ENCODE measurements around the gene FOXL3. TPM values are rescaled to one million over a fixed set of nuclear protein-coding genes. Genes with fewer than 3 reads are reported as not detected.

The FOXL3 gene
- polyA plus RNA-seq, 2 of the 4 experiments (the other 2 are of a cell fraction): not detected

DNA sequence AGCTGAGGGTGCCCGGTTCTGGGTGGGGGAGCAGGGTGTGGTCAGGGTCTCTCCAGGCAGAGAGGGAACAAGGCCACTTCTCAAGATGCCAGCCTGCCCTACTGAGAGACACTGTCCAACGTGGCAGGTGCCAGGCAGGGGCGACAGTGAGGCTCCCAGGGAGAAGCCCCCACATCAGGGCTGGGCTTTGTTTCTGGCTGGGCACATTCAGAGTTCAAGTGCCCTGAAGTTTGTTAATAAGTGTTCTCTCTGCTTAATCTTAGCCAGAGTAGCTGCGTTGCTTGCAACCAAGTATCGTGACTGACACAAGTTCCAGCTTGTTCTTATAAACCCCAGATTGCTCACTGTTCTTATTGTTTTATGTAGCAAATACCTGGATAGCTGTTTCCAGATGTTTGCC, 21.8 kb downstream of the FOXL3 start:
- ATAC-seq (peak in 1 of 2 experiments; percentile 67; a peak in 3 of 6 replicates), DNase-seq (ENCODE audit: low read depth in 1 of 2, low spot score in 1 of 2) (no peak), FAIRE-seq (no peak)
- no peak overlapping the region for H3K4me3 ChIP-seq
- H3K9me3 ChIP-seq: peaks cover 44% of the 10 kb centered on the region
- ChIA-PET CTCF (interaction anchor here (0.8 to 1.0 kb wide), 2 partner anchors 10 to 562 kb away, joined by 3 read pairs; no protein-coding TSS in a partner anchor), POLR2A (no interaction called here)
- H3K4me2 ChIP-seq: no peak overlapping the region
- H3K27ac ChIP-seq: no peak overlapping the region
- TF ChIP-seq HOXB13 (CRISPR knock-in tag; IDR thresholded peaks at IDR 0.05; ENCODE audit: low read depth) (no peak), ZFP36 (IDR thresholded peaks at IDR 0.05; ENCODE audit: borderline replicate concordance, partially characterized antibody) (no peak), HDAC2 (IDR thresholded peaks at IDR 0.05) (no peak), RNF2 (IDR thresholded peaks at IDR 0.05; ENCODE audit: borderline replicate concordance, low read depth) (no peak), MAZ (IDR thresholded peaks at IDR 0.05; ENCODE audit: borderline replicate concordance, low read depth, low read length) (no peak), RARB (CRISPR knock-in tag; IDR thresholded peaks at IDR 0.05) (no peak)
- TF ChIP-seq, protein P1, sequence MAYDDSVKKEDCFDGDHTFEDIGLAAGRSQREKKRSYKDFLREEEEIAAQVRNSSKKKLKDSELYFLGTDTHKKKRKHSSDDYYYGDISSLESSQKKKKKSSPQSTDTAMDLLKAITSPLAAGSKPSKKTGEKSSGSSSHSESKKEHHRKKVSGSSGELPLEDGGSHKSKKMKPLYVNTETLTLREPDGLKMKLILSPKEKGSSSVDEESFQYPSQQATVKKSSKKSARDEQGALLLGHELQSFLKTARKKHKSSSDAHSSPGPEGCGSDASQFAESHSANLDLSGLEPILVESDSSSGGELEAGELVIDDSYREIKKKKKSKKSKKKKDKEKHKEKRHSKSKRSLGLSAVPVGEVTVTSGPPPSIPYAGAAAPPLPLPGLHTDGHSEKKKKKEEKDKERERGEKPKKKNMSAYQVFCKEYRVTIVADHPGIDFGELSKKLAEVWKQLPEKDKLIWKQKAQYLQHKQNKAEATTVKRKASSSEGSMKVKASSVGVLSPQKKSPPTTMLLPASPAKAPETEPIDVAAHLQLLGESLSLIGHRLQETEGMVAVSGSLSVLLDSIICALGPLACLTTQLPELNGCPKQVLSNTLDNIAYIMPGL (CRISPR knock-in tag; IDR thresholded peaks at IDR 0.05; ENCODE audit: borderline replicate concordance): no peak
- TF ChIP-seq, protein P2, sequence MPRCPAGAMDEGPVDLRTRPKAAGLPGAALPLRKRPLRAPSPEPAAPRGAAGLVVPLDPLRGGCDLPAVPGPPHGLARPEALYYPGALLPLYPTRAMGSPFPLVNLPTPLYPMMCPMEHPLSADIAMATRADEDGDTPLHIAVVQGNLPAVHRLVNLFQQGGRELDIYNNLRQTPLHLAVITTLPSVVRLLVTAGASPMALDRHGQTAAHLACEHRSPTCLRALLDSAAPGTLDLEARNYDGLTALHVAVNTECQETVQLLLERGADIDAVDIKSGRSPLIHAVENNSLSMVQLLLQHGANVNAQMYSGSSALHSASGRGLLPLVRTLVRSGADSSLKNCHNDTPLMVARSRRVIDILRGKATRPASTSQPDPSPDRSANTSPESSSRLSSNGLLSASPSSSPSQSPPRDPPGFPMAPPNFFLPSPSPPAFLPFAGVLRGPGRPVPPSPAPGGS (IDR thresholded peaks at IDR 0.05): no peak
- TF ChIP-seq, protein P3, sequence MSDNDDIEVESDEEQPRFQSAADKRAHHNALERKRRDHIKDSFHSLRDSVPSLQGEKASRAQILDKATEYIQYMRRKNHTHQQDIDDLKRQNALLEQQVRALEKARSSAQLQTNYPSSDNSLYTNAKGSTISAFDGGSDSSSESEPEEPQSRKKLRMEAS (IDR thresholded peaks at IDR 0.05): no peak
- WGBS (ENCODE audit: missing lambda C conversion rate): 24% methylated on average over 5 of the region's 5 CpGs
- H3K4me1 ChIP-seq: no peaks in the 10 kb centered on the region

DNA sequence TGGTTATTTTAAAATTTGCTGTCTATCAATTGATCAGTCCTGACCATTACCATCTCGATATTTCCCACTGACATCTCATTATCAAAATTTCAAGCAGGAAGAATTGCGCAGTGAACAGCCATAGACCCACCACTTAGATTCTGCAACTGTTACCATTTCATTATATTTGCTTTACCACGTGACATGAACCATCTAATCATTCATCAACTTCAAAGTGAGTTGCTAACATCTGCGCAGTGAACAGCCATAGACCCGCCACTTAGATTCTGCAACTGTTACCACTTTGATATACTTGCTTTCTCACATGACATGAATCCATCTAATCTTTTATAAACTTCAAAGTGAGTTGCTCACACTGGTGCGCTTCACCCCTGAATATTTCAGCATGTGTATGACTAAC, 22.5 kb downstream of the FOXL3 start:
- Histone ChIP-seq H3K4me1 (no peaks in the 10 kb centered on the region), H3K4me2 (no peak overlapping the region), H3K9me3 (peaks cover 45% of the 10 kb centered on the region), H3K27ac (no peak overlapping the region), H3K4me3 (no peak overlapping the region)
- DNase-seq (ENCODE audit: low read depth in 1 of 2, low spot score in 1 of 2): no peak
- ATAC-seq: no peak
- ChIA-PET POLR2A (no interaction called here), CTCF (interaction anchor here (0.6 to 1.0 kb wide), 3 partner anchors 21 to 561 kb away, joined by 3 read pairs; no protein-coding TSS in a partner anchor)
- 38% methylated on average over 6 of the region's 6 CpGs for WGBS (ENCODE audit: missing lambda C conversion rate)
- TF ChIP-seq EHMT2 (IDR thresholded peaks at IDR 0.05; ENCODE audit: low read depth): no peak
- no peak for TF ChIP-seq EHF (CRISPR knock-in tag; IDR thresholded peaks at IDR 0.05)
- TF ChIP-seq BHLHE40 (IDR thresholded peaks at IDR 0.05; ENCODE audit: low read depth, low read length): no peak
- TF ChIP-seq NFE2L2 (conservative IDR thresholded peaks at IDR 0.05; ENCODE audit: low read length): no peak
- TF ChIP-seq RFX5 (IDR thresholded peaks at IDR 0.05): no peak
- no peak for TF ChIP-seq JUNB (IDR thresholded peaks at IDR 0.05)
- no peak for TF ChIP-seq CHD2 (IDR thresholded peaks at IDR 0.05; ENCODE audit: low read length, partially characterized antibody)
- TF ChIP-seq, protein P4, sequence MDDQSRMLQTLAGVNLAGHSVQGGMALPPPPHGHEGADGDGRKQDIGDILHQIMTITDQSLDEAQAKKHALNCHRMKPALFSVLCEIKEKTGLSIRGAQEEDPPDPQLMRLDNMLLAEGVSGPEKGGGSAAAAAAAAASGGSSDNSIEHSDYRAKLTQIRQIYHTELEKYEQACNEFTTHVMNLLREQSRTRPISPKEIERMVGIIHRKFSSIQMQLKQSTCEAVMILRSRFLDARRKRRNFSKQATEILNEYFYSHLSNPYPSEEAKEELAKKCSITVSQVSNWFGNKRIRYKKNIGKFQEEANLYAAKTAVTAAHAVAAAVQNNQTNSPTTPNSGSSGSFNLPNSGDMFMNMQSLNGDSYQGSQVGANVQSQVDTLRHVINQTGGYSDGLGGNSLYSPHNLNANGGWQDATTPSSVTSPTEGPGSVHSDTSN (IDR thresholded peaks at IDR 0.05): no peak
- no peak for TF ChIP-seq MAFK (IDR thresholded peaks at IDR 0.05; ENCODE audit: partially characterized antibody)
- TF ChIP-seq, protein P5, sequence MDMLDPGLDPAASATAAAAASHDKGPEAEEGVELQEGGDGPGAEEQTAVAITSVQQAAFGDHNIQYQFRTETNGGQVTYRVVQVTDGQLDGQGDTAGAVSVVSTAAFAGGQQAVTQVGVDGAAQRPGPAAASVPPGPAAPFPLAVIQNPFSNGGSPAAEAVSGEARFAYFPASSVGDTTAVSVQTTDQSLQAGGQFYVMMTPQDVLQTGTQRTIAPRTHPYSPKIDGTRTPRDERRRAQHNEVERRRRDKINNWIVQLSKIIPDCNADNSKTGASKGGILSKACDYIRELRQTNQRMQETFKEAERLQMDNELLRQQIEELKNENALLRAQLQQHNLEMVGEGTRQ (IDR thresholded peaks at IDR 0.05): no peak
- no peak for TF ChIP-seq TFCP2L1 (CRISPR knock-in tag; IDR thresholded peaks at IDR 0.05)
- TF ChIP-seq TP53 (CRISPR knock-in tag; IDR thresholded peaks at IDR 0.05): no peak
- TF ChIP-seq GATA3 (IDR thresholded peaks at IDR 0.05; ENCODE audit: borderline replicate concordance): no peak
- TF ChIP-seq, protein P1 (CRISPR knock-in tag; IDR thresholded peaks at IDR 0.05; ENCODE audit: borderline replicate concordance): no peak
- TF ChIP-seq HOXB13 (CRISPR knock-in tag; IDR thresholded peaks at IDR 0.05; ENCODE audit: low read depth): no peak
- no peak for TF ChIP-seq PHF8 (IDR thresholded peaks at IDR 0.05; ENCODE audit: borderline replicate concordance, low read depth)
- no peak for TF ChIP-seq POLR2A (IDR thresholded peaks at IDR 0.05; ENCODE audit: low read length)
- TF ChIP-seq ZNF302 (CRISPR knock-in tag; IDR thresholded peaks at IDR 0.05): no peak
- no peak for TF ChIP-seq EP300 (IDR thresholded peaks at IDR 0.05)
- TF ChIP-seq CEBPB (IDR thresholded peaks at IDR 0.05): no peak
- no peak for FAIRE-seq

Data from A549 (cell line).